ENCODE results near the gene AAK1. TPM values are rescaled to one million over a fixed set of nuclear protein-coding genes. Genes with fewer than 3 reads are reported as not detected.

The AAK1 gene
- total RNA-seq, 1 donor from 2014 or later = 45.5 TPM

- H3K27ac Mint-ChIP-seq = peak overlapping the region; percentile 16
- no peaks in the 10 kb centered on the region for H3K27me3 Mint-ChIP-seq
- H3K4me3 Mint-ChIP-seq = no peak overlapping the region
- peaks cover 3% of the 10 kb centered on the region for H3K36me3 Mint-ChIP-seq
- no peaks in the 10 kb centered on the region for H3K9me3 Mint-ChIP-seq
- DNase-seq (ENCODE audit: extremely low spot score, unreplicated experiment) = no peak
- H3K4me1 Mint-ChIP-seq (ENCODE audit: unreplicated experiment) = no peaks in the 10 kb centered on the region
- TF ChIP-seq CTCF (conservative IDR thresholded peaks at IDR 0.05) = no peak
Measured at GRCh38 chr2:69631402-69631801, 12.1 kb downstream of the AAK1 start.

GRCh38 chr2:69629921-69630608 lies 13.5 kb downstream of the AAK1 start:
- H3K4me1 Mint-ChIP-seq (ENCODE audit: unreplicated experiment) = no peaks in the 10 kb centered on the region
- DNase-seq (ENCODE audit: extremely low spot score, unreplicated experiment) = no peak

GRCh38 chr2:69628325-69629021 lies 15.1 kb downstream of the AAK1 start:
- Mint-ChIP-seq H3K9me3 (no peaks in the 10 kb centered on the region), H3K4me1 (ENCODE audit: unreplicated experiment) (no peaks in the 10 kb centered on the region), H3K4me3 (no peak overlapping the region), H3K27me3 (no peaks in the 10 kb centered on the region), H3K27ac (no peak overlapping the region), H3K36me3 (no peaks in the 10 kb centered on the region)
- TF ChIP-seq CTCF (conservative IDR thresholded peaks at IDR 0.05) = no peak
- DNase-seq (ENCODE audit: extremely low spot score, unreplicated experiment) = no peak

More at GRCh38 chr2:69629921-69630608, 13.5 kb downstream of the AAK1 start:
- no peak overlapping the region for H3K27ac Mint-ChIP-seq
- TF ChIP-seq CTCF (conservative IDR thresholded peaks at IDR 0.05) = no peak
- no peak overlapping the region for H3K4me3 Mint-ChIP-seq
- H3K9me3 Mint-ChIP-seq = no peaks in the 10 kb centered on the region
- H3K27me3 Mint-ChIP-seq = no peaks in the 10 kb centered on the region
- no peaks in the 10 kb centered on the region for H3K36me3 Mint-ChIP-seq

- Mint-ChIP-seq H3K27ac (no peak overlapping the region), H3K4me3 (no peak overlapping the region), H3K4me1 (ENCODE audit: unreplicated experiment) (no peaks in the 10 kb centered on the region), H3K9me3 (no peaks in the 10 kb centered on the region), H3K36me3 (no peaks in the 10 kb centered on the region), H3K27me3 (no peaks in the 10 kb centered on the region)
- no peak for DNase-seq (ENCODE audit: extremely low spot score, unreplicated experiment)
- TF ChIP-seq CTCF (conservative IDR thresholded peaks at IDR 0.05) = no peak
Measured at GRCh38 chr2:69625078-69625795, 18.3 kb downstream of the AAK1 start.

GRCh38 chr2:69624611-69625010 lies 18.9 kb downstream of the AAK1 start:
- no peak for TF ChIP-seq CTCF (conservative IDR thresholded peaks at IDR 0.05)
- H3K36me3 Mint-ChIP-seq = no peaks in the 10 kb centered on the region
- no peak for DNase-seq (ENCODE audit: extremely low spot score, unreplicated experiment)
- no peak overlapping the region for H3K27ac Mint-ChIP-seq
- no peaks in the 10 kb centered on the region for H3K27me3 Mint-ChIP-seq
- H3K4me1 Mint-ChIP-seq (ENCODE audit: unreplicated experiment) = no peaks in the 10 kb centered on the region
- no peaks in the 10 kb centered on the region for H3K9me3 Mint-ChIP-seq
- no peak overlapping the region for H3K4me3 Mint-ChIP-seq
